Islet precursor cell (in vitro differentiated cells): ENCODE measurements around the gene SH3GL3.

Experiments
- DNase-seq: peaks from one replicate; pipeline ENCODE4 v3.0.0-alpha.2; 2018

Gene SH3GL3

DNA sequence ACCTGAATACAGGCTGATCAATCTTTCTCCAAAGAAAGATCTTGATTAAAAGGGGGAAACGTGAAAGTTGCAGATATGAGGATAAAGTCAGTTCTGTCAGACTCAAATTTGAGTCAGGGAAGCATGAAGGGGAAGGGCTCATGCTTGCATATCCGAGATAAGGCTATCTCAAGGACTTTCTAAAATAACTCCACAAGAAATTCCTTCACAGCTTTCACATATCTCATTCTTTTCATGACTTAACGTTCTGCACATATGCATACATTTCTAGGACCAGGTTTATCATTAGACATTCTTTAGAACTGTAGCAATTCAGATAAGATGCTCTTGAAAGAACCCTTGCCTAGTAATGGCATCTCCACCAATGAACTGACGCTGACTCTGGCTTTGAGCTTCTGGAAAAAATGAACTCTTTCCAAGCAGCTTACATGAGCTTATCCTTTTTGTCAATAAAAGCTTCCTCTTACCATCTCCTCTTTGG lies 15.9 kb downstream of the SH3GL3 start:
- DNase-seq = no peak

DNA sequence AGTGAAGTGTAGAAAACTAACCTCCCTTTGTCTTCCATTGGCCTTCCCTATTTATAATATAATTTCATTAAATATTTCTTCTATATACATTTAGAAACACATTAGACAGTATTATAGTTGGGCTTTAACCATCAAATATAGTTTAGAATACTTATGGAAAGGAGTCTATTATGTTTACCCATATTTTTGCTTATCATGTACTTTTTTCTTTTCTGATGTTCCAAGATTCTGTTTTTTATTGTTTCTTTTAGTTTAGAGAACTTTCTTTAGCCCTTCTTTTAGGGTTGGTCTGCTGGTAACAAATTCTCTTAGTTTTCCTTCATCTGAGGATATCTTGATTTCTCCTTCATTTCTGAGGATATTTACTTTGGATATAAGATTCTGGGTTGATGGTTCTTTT lies 23.7 kb downstream of the SH3GL3 start:
- DNase-seq = no peak

DNA sequence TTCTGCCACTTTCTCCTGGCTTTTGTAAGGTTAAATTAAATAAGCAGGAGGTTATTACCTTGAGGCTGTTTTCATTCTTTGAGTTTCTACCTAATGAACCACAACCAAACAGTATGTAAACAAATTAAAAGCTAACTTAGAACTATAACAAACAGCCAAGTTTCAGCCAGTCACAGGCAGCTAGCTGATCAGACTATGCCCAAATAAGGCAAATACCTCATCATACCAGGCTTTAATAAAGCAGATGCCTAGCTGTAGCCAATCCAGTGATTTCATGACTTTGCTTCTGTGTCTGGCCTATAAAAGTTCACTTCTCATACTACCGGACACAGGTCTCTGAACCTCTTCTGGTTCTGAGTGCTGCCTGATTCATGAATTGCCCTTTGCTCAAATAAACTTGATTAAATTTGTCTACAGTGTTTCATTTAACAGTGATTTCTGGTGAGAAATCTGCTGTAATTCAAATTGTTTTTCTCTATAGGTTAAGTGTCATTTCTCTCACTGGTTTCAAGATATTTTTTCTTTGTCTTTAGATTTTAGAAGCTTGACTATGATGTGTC lies 24.2 kb downstream of the SH3GL3 start:
- DNase-seq = no peak

DNA sequence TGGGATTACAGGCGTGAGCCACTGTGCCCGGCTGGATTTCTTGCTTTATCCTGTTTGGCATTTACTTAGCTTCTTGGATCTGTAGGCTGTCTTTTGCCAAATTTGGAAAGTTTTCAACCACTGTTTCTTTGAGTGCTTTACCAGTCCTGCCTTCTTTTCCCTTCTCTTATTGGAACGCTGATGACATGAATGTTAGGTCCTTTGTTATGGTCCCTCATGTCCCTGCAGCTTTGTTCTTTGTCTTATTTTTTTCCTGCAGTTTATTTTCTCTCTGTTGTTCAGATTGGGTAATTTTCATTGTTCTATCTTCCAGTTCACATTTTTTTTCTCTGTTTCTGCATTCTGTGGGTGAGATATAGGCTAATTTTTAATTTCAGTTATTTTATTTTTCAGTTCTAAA lies 25.0 kb downstream of the SH3GL3 start:
- DNase-seq = no peak

DNA sequence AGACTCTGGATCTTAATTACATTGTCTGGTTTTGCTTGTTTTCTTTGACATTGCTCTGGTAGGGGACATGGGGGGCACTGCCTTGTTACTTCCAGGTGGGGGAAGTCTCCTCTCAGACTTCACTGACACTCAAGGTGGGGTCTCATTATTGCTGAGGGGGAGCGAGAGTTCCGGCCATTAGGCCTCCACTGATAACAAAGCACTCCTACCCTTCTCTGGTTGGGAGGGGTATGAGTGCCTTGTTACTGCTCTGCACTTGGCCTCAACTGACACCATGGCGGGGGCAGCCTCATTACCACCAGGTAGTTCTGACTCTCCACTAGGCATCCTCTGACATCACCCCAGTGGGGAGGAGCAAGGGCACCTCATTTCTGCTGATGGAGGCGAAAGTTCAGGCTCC lies 25.7 kb downstream of the SH3GL3 start:
- no peak for DNase-seq

DNA sequence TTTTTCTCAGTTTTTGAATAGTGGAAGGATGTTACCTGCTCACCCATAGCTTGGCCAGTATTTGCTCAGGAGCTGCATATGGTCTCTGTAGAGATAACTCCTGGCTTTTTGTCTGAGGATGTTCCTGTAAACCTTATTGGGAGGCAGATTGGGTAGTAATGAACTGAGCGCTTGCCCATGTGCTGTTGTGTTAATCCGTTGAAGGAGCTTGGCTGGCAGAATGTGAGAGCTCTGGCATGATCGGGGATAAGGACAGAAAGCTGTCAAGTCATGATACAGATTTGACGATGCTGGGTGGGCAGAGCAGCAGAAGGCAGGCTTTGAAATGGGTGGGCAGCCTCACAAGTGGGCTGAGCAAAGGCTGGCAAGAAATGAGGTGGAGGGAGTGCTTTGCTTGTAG lies 27.4 kb downstream of the SH3GL3 start:
- no peak for DNase-seq

DNA sequence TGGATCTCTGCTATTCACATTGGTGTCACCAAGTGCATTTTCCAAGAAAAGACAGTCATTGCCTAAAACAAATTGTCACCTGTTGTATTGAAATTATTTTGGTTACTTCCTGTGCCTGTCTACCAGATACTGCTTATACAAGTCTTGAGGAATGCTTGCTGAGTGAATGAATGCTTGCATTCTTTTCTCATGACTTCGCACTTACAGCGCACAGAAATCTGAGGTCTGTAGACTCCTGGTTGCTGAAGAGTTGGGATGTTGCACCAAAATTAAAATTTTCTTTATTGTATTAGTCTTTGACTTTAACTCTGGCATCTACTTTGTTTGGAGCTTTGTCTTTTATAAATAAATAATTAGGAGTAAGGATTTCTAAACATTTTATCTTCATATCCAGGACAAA lies 28.4 kb downstream of the SH3GL3 start:
- DNase-seq = peak; percentile 66

DNA sequence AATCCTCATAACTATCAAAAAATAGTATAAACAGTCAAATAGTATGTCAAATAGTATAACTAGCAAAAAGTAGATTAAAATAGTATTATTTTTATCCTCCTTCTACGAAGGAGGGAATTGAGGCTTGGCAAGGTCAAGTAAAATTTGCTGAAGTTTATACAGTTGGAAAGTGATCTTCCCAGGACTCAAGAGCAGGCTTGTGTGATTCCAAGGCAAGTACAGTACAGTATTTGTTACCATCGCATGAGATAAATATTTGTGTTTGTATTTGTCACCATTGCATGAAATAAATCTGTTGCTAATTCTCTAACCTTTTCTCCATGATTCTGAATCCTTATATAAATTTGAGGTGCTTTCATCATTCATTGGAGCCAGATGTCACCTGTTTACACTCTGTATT lies 28.9 kb downstream of the SH3GL3 start:
- DNase-seq = no peak

DNA sequence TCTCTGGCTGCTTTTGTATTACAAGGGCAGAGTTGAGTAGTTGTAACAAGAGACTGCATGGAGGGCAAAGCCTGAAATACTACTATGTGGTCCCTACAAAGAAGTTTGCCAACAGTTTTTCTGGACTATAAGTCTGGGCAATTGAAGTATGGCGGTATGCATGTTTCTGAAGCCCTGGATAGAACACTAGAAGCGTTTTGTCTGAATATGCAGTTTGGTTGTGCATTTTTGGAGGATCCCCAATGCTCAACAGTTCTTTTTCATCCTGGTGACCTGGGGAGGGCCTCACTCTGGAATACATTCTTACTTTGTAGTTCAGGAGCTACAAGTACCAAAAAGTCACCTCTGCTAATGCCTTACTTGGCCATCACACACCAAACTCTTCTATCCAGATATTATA lies 29.6 kb downstream of the SH3GL3 start:
- DNase-seq = no peak

DNA sequence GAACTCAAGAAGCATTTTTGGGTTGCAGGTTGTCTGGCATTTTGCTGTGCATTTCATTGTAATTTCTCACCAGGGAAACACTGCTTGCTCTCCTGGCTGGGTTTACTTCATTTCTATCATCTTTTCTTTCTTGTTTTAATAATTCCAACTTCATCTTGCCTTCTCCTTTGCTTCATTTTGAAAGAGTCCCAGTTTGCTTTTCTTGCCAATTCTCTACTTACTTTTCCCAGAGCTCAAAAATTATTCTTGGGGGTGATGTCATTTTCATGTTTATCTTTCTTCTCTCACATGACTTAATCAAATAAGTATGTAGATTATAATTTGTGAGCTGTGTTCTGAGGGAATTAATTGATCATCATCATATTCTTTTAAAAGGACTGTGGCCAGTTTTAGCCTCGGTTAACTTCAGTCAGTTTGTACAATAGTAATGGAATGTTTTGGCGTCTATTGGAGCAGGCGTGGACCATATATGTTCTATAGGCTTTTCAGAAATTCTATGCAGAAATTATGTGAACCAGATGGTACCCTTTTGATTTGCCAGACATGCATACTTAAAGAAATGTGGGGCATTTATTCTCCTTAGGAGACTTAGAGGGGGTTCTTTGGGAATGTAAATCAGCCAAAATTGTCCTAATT lies 30.1 kb downstream of the SH3GL3 start:
- DNase-seq = no peak

DNA sequence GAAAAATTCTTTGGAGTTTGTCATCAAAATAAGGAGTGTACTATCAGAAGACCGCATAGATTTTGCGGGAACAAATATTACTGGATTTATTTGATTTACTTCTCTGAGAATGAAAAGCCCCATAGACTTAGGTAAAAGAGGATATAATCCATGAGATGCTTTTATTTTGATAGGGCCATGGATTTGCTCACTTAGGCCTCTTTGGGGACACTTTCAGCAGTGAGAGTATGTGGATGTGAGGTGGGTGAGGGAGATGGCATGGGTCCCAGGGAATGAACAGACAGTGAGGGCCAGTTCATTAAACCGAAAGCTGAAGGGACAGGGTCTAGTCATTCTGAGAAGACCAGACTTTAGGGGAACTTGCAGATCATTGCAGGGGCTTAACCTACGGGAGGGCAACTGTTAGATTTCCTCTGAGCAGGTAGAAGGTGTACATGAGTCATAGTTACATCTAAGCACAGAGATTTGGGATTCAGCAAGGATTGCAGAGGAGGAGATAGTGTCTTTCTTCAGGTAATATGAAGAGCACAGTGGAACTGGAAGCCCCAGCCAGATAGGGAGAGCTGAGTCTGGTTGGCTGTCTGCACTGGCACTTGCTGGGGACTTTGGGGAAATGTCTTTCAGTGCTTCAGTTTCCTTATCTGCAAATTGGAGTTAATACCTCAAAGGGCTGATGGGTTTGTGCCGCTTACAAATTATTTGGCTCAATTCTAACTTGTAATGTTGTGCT lies 30.8 kb downstream of the SH3GL3 start:
- no peak for DNase-seq

DNA sequence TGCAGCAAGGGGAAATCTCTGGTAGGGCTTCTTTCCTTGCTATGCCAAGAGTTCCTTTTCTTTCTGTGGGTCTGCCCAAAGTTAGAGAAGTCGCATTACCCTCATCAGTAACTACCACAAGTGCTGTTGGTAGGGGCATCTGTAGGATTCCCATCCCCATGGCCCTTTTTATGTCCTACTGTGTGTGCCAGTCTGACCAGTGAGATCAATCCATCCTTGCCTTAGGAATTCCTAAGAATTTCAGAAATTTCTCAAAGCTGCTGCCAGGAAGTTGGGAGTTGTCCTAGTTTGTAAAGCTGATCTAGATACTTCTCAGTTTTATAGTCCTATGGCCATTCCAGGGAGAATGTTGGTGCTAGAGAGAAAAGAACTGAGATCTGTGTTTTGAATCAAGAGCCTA lies 36.5 kb downstream of the SH3GL3 start:
- DNase-seq = no peak

DNA sequence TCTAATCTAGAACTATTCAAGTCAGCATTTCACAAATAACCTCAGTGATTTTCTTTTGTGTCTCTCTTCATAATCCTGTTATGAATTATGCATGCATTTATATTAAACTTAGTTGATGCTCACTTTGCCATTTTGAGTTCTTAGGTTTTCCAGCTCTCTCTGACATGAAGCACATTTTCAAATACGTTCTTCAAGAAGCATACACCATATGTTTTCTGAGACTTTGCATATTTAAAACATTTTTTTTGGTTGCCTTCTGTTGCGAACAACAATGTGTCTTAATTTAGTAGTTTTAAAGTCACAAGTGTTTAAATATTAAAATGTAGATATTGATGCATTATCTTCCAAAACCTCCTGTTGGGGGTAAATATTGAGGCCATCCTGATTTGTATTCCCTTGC lies 37.5 kb downstream of the SH3GL3 start:
- DNase-seq = no peak

DNA sequence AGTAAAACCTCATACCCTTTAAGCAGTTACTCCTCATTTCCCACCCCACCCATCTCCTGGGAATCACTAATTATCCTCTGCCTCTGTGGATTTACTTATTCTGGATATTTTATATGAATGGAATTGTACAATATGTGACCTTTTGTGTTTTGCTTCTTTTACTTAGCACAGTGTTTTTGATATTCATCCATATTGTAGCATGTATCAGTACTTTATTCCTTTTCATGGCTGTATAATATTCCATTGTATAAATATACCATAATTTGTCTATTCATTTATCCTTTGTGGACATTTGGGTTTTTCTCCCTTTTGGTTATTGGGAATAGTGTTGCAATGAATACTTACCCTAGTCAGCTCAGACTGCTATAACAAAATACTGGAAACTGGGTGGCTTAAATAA lies 39.2 kb downstream of the SH3GL3 start:
- no peak for DNase-seq

DNA sequence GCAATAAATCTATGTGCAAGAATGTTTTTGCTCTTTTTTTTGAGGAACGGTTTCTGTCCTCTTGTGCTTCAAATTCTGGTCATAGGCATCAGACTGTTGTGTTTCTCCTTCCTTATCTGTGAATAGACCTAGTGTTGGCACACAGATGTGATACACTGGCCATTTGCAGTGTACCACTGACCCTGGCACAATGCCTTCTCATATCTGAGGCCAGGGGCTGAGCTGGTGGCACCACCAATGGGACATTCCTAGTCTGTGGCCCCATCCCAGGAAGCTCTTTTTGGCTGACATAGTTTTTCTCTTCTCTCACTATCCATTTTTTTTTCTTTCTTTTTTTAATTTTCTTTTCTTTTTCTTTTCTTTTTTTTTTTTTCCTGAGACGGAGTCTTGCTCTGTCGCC lies 40.4 kb downstream of the SH3GL3 start:
- DNase-seq = no peak

DNA sequence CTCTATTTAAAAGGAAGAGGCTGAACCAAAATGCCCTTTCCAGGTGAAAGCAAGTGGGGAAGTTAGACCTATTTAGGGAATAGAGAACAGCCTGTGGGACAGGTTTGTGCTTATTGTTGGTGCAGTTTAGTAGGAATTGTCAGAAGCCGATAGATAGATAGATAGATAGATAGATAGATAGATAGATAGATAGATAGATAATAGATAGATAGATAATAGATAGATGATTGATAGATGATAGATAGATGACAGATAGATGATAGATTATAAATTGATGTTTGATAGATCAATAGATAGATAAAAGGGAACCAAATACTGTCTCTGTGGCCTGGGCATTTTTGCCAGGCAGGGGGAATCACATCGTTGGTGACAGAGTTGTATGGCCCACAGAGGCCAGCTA lies 42.5 kb downstream of the SH3GL3 start:
- no peak for DNase-seq

DNA sequence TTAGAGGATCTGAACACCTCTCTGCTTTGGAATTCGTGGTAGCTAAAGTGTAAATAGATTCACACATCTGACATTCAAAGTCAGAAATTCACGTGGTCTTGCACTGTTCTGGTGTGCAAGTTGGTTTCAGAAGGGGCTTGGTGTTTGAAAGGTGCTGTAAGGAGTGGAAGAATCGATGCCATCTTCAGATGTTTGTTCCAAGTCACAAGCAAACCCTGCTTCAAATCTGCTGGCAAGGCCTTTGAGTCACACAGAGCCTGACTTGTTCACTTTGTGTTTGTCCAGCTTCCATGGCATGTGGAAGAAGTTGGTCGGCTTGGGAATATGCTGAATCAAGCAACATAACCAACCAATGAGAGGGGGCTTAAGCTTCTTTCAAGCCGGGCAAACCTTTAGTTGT lies 44.3 kb downstream of the SH3GL3 start:
- DNase-seq = no peak

DNA sequence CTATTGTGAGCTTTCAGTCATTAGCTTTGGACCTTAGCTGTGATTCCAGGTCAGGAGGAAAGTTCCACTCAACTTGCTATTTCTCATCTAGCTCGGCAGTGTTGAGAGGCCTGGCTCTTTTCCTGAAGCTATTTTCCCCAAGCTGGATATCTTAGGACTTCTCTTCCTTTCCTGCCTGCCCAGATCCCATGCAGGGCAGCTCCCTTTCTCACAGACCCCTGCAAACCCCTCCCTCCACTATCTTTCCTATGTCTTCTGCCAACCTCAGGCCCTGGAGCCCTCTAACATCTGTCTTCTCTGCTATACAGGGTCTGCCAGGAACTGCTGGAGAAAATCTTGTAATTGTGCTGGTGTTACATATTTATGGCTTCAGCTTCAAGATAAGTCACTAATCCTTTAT lies 49.6 kb downstream of the SH3GL3 start:
- no peak for DNase-seq

DNA sequence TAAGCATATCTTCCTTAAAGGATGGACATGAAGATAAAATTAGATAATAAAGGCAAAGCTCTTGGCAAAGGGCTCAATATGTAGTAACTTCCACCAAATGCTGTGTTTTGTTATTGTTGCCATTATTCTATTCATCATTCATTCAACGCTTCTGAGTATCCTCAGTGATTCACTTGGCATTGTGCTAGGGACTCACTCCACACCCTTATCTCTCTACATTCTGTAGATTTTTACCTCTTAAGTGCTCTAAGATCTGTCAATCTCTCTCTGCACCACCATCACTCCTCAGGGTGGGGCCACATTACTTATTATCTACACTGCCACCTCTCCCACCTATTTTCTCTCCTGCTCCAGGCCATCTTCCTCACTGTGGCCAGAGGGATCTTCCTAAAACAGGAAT lies 51.2 kb downstream of the SH3GL3 start:
- DNase-seq = no peak

DNA sequence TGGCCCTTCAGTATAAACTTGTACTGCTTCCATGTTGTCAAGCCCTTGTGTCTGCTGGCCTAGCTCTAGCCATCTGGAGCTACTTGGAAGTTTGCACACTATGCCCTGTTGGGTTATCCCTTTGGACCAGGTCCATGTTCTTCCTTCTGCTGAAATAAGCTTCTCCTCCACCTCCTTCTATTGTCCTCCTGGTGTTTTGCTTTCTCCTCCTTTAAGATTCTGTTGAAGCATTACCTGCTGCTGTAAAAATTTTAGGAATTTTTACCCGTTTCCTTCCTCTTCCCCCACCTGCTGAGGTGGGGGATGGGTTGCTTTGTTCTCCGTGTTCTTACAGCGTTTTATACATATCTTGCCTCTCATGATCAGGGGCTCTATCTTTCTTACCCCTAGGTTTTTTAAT lies 51.7 kb downstream of the SH3GL3 start:
- DNase-seq = no peak

DNA sequence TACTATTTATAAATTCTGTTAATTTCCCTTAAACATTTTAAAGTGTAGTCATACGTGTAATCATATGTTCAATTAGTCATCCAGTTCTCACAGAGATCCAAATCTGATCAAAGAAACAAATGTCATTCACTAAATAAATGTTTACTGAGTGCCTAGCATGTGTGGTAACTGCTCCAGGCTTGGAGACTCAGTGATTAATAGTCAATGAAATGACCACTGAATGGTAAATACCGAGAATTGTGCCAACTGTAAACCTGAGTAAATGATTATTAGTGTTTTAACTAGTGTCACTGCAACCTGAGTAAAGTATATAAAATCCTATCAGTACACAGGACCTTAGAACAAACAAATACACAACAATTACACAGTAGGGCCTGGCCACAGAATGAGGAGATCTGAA lies 52.3 kb downstream of the SH3GL3 start:
- no peak for DNase-seq

DNA sequence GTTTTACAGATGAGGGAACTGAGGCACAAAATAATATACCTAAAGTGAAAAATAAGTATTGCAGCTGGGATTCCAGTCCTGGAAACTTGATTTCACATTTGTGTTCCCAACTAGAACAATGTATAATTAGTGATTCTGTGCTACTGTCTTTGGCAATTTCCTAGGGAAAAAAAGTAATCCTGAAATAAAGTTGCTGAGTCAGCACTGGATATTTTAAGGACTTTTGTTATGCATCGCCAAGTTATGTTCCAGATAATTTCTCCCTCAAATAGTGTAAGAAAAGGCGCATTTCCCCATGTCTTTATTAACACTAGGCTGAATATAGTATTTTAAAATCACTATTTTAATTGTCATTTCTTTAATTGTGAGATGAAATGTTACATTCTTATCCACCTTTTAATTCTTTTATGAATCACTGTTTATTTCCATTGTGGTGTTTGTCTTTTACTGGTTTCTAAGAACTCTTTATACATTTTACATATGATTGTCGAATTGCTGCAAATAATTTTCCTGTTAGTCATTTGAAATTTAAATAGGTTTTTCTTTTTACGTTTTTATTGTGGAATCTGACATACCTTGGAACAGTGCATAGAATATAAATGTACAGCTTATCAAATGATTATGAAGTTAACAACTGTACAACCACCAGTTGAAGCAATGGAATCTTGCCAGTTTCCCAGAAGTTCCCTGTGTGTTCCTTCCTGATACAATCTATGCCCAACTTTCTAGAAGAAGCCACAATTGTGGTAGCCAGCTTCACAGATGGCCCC lies 56.6 kb downstream of the SH3GL3 start:
- DNase-seq = no peak

DNA sequence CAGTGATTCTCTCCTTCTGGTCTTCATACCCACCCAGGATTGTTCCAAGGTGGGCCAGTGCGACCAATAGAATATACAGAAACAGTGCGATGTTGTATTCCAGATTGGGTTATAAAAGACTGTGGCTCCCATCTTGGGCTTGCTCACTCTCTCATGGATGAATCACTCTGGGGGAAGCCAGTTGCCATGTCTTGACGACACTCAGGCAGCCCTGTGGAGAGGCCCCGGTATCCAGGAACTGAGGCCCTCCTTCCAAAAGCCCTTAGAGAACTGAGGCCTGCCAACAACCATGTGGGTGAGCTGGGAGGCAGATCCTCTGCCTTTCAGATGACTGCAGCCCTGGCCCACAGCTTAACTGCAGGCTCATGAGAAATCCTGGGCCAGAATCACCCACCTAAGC lies 57.2 kb downstream of the SH3GL3 start:
- no peak for DNase-seq

DNA sequence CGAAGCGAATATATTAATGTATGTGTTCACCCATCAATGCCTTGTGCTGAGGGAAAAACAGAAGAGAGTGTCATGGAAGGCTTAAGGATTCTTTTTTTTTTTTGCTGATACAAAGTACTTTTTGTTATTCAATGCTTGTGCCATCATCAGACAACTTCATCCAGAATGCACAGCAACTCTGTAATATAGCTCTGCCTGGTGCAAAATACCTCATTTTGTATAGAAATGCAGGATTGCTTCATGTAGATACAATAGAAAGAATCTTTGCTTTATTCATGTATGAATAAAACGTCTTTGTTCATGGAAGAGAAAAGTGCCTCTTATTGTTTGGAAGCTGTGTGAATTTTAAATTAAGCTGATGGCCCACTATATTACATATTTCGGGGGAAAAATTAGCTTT lies 62.9 kb downstream of the SH3GL3 start:
- no peak for DNase-seq
